Cardiac fibroblast (primary cell): ENCODE measurements around the gene RAB31.

Source experiments
- DNase-seq, 2 donors: peaks; one replicate each; pipeline versions ENCODE4 v3.0.0 to v3.0.0-alpha.2; 2010; ENCODE audit warnings: low read depth in 2 of 2
- H3K4me3 ChIP-seq, 2 donors: replicated peaks in 1 of 2; 1 replicate in 1 of 2; 2 replicates in 1 of 2; pipeline ENCODE4 v1.5.1; 2011; ENCODE audit warnings: low read depth in 2 of 2, low read length in 2 of 2, mild to moderate bottlenecking in 2 of 2, moderate library complexity in 1 of 2
- TF ChIP-seq, protein P1 (sequence below): IDR thresholded peaks from one replicate; pipeline ENCODE4 v1.5.1; 2011; ENCODE audit warnings: low read depth, mild to moderate bottlenecking, low read length, inconsistent platforms

The RAB31 gene

DNA sequence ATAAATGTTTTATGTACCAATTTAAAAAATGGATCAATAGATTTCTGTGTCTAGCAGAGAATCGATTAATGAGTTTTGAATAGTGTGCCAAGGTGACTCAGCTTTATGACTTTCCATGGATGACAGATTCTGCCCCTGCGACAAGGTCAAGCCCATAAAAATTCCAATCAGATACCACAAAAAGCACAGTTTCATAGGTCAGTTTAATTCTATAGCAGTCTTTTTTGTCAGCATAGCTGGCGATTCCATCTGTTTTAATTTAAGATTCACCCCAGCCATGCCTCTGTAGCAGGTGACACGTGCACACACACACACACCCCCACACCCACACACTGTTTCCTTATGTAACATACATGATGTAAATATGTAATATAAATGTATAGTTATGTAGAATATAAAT, 28.9 kb downstream of the RAB31 start:
- no peak for DNase-seq
- TF ChIP-seq, protein P1, sequence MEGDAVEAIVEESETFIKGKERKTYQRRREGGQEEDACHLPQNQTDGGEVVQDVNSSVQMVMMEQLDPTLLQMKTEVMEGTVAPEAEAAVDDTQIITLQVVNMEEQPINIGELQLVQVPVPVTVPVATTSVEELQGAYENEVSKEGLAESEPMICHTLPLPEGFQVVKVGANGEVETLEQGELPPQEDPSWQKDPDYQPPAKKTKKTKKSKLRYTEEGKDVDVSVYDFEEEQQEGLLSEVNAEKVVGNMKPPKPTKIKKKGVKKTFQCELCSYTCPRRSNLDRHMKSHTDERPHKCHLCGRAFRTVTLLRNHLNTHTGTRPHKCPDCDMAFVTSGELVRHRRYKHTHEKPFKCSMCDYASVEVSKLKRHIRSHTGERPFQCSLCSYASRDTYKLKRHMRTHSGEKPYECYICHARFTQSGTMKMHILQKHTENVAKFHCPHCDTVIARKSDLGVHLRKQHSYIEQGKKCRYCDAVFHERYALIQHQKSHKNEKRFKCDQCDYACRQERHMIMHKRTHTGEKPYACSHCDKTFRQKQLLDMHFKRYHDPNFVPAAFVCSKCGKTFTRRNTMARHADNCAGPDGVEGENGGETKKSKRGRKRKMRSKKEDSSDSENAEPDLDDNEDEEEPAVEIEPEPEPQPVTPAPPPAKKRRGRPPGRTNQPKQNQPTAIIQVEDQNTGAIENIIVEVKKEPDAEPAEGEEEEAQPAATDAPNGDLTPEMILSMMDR = no peak
- no peak overlapping the region for H3K4me3 ChIP-seq

DNA sequence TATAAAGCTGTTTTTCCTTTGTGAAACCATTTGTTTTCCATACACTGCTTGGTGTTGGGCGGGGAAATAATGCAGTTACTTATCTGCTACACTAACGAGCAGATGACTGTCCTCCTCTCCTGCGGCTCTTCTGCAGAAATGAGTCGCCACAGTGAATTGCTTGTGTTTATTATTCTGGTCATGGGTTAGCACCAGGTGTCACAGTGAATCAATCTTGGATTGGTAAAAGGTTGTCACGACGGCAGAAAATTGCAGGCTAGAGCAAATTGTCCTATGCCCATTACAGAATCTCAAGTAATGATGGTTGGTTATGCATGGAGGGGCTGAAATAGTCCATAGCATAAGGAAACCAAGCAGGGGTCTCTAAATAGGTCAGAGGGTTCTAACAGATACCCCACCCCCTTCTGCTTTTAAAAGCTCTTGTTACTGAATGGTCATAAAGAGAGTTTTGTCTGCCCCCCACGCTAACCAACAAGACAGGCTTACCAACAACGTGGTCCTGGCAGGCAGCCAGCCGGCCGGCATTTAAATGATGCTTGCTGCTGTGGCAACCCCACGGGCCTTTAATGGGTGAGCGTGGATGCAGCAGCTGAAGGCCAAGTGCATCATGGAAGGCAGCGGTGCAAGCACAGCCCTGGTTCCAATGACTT, 29.5 kb downstream of the RAB31 start:
- no peak overlapping the region for H3K4me3 ChIP-seq
- DNase-seq = peak in 1 of 2 donors; percentile 52
- TF ChIP-seq, protein P1 = no peak

DNA sequence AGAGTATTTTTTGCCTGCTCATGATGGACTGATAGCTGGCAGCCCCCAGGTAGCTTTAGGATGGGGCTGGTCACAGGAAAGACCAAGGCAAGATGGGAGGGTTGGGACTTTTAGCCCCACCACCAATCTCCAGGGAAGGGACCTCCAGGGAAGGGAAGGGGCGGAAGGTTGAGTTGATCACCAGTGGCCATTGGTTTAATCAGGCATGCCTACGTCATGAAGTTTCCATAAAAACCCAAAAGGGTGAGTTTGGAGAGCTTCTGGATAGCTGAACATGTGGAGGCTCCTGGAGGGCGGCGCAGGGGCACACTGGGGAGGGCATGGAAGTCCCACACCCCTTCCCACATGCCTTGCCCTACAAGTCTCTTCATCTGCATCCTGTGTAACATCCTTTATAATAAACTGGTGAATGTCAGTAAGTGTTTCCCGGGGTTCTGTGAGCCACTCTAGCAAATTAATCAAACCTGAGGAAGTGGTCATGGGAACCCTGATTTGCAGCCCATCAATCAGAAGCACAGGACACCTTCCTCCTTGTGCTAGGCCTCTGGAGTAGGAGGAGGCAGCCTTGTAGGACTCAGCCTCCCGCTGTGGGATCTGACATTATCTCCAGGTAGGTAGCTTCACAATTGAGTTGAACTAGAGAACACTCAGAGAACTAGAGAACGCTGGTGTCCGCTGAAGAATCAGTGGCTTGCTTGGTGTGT, 30.3 kb downstream of the RAB31 start:
- no peak for DNase-seq
- TF ChIP-seq, protein P1 = no peak
- no peak overlapping the region for H3K4me3 ChIP-seq

DNA sequence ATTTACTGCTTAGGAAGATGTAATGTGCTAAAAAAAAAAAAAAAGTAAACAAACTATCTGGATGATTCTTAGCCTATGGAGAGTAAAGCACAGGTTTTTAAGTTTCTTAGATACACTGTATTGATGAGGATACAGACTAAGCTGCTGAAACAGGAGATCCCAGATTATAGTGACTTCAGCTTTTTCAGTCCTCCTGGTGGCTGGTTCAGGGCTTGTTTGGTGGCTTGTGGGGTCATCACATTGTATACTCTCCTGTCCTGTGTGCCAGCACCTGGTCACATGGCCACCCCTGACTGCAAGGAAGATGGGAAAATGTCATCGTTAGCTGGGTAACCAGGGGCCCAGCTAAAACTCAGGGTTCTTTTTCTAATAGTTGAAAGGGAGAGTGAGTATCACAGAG, 31.4 kb downstream of the RAB31 start:
- no peak for DNase-seq
- TF ChIP-seq, protein P1 = no peak
- no peak overlapping the region for H3K4me3 ChIP-seq

DNA sequence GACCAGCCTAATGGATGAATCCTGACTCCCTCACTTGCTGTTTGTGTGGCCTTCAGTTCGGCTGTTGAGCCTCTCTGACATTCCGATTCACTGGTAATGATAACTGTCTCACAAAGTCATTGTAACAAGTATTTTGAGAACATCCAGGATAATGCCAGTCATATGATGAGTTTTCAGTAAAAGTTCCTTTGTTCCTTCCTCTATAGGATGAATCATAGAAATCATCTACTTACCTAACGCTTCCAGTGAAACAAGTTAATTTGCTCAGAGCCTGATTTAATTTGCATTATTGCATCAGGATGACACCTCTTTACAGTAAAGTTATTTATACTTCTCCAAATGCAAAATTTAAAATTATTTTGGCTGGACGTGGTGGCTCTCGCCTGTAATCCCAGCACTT, 32.0 kb downstream of the RAB31 start:
- H3K4me3 ChIP-seq = no peak overlapping the region
- TF ChIP-seq, protein P1 = no peak
- peak in 1 of 2 donors; percentile 38 for DNase-seq

DNA sequence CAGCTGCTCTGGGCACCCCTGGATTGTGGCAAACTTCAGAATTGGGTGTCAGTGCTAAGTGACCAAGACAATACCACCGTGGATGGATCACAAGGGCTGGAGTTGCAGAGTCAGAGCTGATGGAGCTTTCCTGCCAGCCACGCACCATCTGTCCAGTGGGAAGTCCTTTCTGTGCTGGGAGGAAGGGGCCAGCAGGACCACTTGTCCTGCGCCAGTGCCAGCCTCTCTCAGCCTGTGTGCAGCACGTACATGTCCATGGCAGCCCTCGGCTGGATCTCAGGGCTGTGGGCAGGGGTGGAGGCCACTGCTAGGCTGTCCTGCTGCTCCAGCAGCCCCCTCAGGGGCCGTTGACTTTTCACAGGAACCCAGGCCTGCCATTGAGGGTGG, 33.3 kb downstream of the RAB31 start:
- TF ChIP-seq, protein P1 = no peak
- DNase-seq = no peak
- no peak overlapping the region for H3K4me3 ChIP-seq
